Measurements from ENCODE around the gene LNPEP.
A peak's percentile ranks its signal among the peaks of the same experiment; 100 is the strongest.

Gene LNPEP

GRCh38 chr5:96963267-96963666 is 27.4 kb downstream of the LNPEP start:
- no peak for DNase-seq

- no peak for DNase-seq
Observed at GRCh38 chr5:96966801-96967200, 30.9 kb downstream of the LNPEP start.

GRCh38 chr5:96967400-96967799 is 31.5 kb downstream of the LNPEP start:
- no peak for DNase-seq

- DNase-seq, result no peak
Observed at GRCh38 chr5:96968074-96968473, 32.2 kb downstream of the LNPEP start.

- DNase-seq, result no peak
Observed at GRCh38 chr5:96968614-96969013, 32.7 kb downstream of the LNPEP start.

- no peak for DNase-seq
Observed at GRCh38 chr5:96969366-96969765, 33.5 kb downstream of the LNPEP start.

- DNase-seq, result no peak
Observed at GRCh38 chr5:96972599-96973334, 36.9 kb downstream of the LNPEP start.

GRCh38 chr5:96973532-96974401 is 37.9 kb downstream of the LNPEP start:
- DNase-seq, result no peak

- no peak for DNase-seq
Observed at GRCh38 chr5:96975656-96976055, 39.8 kb downstream of the LNPEP start.

- no peak for DNase-seq
Observed at GRCh38 chr5:96977228-96977627, 41.3 kb downstream of the LNPEP start.

GRCh38 chr5:96978812-96979449 is 43.1 kb downstream of the LNPEP start:
- DNase-seq, result no peak

- no peak for DNase-seq
Observed at GRCh38 chr5:96984506-96985192, 48.8 kb downstream of the LNPEP start.

- DNase-seq, result no peak
Observed at GRCh38 chr5:96986450-96986849, 50.6 kb downstream of the LNPEP start.

- no peak for DNase-seq
Observed at GRCh38 chr5:96990102-96990501, 54.2 kb downstream of the LNPEP start.

- no peak for DNase-seq
Observed at GRCh38 chr5:96991708-96992107, 55.8 kb downstream of the LNPEP start.

- DNase-seq, result no peak
Observed at GRCh38 chr5:96993760-96994159, 57.9 kb downstream of the LNPEP start.

- DNase-seq, result no peak
Observed at GRCh38 chr5:96994493-96994892, 58.6 kb downstream of the LNPEP start.

GRCh38 chr5:96995419-96995818 is 59.5 kb downstream of the LNPEP start:
- DNase-seq, result no peak

GRCh38 chr5:96997265-96997859 is 61.5 kb downstream of the LNPEP start:
- DNase-seq, result peak; percentile 5

GRCh38 chr5:96999856-97000255 is 64.0 kb downstream of the LNPEP start:
- DNase-seq, result no peak

- no peak for DNase-seq
Observed at GRCh38 chr5:97000391-97000790, 64.5 kb downstream of the LNPEP start.

- DNase-seq, result no peak
Observed at GRCh38 chr5:97002983-97003382, 67.1 kb downstream of the LNPEP start.
